Measurements from ENCODE around the gene FSIP1. TPM values are rescaled to one million over a fixed set of nuclear protein-coding genes. Genes with fewer than 3 reads are reported as not detected.

Gene FSIP1
- total RNA-seq, 1 donor from 2014 or later: 0.46 TPM

DNA sequence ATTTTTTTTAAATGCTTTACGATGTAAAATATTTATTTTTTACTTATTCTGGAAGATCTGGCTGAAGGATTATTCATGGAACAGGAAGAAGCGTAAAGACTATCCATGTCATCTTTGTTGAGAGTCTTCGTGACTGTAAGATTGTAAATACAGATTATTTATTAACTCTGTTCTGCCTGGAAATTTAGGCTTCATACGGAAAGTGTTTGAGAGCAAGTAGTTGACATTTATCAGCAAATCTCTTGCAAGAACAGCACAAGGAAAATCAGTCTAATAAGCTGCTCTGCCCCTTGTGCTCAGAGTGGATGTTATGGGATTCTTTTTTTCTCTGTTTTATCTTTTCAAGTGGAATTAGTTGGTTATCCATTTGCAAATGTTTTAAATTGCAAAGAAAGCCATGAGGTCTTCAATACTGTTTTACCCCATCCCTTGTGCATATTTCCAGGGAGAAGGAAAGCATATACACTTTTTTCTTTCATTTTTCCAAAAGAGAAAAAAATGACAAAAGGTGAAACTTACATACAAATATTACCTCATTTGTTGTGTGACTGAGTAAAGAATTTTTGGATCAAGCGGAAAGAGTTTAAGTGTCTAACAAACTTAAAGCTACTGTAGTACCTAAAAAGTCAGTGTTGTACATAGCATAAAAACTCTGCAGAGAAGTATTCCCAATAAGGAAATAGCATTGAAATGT, 186.1 kb downstream of the FSIP1 start:
- DNase-seq (ENCODE audit: low read depth, low spot score): peak; percentile 53

DNA sequence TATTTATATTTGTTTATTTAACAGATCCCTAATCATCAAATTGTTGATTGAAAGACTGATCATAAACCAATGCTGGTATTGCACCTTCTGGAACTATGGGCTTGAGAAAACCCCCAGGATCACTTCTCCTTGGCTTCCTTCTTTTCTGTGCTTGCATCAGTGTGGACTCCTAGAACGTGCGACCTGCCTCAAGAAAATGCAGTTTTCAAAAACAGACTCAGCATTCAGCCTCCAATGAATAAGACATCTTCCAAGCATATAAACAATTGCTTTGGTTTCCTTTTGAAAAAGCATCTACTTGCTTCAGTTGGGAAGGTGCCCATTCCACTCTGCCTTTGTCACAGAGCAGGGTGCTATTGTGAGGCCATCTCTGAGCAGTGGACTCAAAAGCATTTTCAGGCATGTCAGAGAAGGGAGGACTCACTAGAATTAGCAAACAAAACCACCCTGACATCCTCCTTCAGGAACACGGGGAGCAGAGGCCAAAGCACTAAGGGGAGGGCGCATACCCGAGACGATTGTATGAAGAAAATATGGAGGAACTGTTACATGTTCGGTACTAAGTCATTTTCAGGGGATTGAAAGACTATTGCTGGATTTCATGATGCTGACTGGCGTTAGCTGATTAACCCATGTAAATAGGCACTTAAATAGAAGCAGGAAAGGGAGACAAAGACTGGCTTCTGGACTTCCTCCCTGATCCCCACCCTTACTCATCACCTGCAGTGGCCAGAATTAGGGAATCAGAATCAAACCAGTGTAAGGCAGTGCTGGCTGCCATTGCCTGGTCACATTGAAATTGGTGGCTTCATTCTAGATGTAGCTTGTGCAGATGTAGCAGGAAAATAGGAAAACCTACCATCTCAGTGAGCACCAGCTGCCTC, 187.1 kb downstream of the FSIP1 start:
- peak; percentile 51 for DNase-seq (ENCODE audit: low read depth, low spot score)

DNA sequence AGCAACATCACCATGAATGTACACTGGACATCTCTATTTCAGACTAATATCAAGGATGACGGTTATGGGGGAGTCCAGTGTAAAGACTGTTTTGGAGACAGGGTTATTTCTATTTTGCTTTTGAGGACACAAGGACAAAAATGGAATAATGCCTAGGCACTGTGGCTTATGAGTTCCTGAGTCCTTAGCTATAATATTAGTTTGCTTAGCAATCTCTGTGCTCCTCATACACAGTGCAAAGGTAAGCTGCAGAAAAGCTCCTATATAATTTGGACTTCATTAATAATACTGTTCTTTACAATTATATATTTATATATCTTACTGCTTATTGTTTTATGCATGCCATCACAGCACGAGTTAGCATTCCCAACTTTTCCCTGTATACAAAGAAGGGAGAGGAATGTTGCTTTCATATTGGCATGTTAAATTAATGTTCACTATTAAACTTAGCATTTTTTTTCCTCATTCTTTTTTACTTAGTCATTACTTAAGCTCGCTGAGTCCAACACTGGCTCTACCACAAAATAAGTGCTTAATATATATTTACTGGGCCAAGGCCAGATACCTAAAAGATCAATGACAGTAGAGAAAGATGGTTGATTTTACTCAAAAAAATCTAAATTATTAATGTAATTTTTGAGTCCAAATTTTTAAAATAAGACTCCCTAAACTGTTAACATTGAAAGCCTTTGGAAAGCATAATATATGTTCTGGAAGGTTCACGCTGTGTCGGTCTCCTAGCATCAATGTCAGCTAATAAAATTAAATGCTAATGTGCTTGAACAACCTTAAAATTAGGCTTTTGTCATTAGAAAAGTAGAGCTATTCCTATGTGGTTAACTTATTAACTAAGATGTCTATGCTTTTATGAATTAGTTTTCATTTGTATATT, 187.9 kb downstream of the FSIP1 start:
- peak; percentile 10 for DNase-seq (ENCODE audit: low read depth, low spot score)

DNA sequence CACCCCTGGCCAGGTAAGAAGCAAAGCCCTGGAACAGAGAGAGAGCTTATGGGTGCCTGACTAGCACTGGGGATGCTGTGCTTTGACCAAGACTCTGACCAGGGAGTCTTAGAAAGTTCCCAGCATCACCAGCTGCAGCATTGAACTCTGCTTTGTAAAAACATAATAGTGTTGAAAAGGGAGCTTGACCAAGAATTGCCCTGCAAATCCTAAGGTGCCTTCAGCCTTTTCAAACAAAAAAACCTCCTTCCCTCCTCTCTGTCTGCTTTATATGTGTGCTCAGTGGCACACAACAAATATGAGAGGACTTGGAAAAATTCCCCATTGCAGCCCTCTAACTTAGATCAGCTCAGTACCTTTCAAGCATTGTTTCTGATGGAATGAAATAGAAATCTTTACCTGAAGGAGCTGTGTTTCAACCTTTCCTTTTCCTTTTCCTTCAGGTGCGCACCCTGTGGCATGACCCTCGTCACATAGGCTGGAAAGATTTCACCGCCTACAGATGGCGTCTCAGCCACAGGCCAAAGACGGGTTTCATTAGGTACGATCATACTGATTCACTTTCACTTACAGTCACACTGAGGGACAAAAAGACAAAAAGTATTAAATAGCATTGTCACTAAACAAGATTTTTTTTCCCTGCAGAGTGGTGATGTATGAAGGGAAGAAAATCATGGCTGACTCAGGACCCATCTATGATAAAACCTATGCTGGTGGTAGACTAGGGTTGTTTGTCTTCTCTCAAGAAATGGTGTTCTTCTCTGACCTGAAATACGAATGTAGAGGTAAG, 188.8 kb downstream of the FSIP1 start:
- peak; percentile 15 for DNase-seq (ENCODE audit: low read depth, low spot score)

DNA sequence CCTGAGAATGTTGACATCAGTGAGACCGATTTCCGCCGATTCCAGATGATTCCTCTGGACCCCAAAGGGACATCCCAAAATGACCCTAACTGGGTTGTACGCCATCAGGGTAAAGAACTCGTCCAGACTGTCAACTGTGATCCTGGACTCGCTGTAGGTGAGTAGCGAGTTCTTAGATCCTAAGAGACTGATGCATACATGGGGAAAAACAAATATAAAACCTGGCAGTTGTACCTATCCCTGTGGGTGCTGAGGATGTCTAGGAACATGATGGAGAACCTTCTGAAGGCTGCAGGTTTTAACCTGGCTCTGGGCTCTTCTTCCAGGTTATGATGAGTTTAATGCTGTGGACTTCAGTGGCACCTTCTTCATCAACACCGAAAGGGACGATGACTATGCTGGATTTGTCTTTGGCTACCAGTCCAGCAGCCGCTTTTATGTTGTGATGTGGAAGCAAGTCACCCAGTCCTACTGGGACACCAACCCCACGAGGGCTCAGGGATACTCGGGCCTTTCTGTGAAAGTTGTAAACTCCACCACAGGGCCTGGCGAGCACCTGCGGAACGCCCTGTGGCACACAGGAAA, 189.5 kb downstream of the FSIP1 start:
- DNase-seq (ENCODE audit: low read depth, low spot score): peak; percentile 11

DNA sequence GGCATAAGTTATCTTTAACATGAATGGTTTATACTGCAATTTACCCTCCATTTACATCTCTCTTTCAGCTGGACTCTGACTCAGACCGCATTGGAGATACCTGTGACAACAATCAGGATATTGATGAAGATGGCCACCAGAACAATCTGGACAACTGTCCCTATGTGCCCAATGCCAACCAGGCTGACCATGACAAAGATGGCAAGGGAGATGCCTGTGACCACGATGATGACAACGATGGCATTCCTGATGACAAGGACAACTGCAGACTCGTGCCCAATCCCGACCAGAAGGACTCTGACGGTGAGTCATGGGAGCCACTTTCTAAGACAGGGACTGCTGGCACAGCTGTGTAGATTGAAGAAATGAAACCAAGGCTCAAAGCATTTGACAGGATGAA, 190.1 kb downstream of the FSIP1 start:
- DNase-seq (ENCODE audit: low read depth, low spot score): peak; percentile 29

DNA sequence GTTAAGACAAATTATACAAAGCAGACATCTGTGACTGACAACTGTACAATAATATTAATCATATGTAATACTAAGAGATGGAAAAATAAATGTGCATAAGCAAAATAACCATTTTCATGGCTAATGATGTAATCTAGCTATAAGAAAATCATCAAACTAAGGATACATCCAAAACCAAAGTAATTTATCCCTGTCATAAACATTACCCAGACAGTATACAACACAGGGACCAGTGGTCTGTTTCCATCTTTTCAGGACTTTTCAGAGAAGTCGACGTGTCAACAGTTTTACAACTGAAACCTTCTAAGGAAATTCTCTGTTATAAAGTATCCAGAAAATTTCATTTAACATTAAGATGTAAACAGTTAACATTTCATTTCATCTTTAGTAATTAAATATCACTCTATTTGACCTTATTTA, 190.7 kb downstream of the FSIP1 start:
- DNase-seq (ENCODE audit: low read depth, low spot score): peak; percentile 15

DNA sequence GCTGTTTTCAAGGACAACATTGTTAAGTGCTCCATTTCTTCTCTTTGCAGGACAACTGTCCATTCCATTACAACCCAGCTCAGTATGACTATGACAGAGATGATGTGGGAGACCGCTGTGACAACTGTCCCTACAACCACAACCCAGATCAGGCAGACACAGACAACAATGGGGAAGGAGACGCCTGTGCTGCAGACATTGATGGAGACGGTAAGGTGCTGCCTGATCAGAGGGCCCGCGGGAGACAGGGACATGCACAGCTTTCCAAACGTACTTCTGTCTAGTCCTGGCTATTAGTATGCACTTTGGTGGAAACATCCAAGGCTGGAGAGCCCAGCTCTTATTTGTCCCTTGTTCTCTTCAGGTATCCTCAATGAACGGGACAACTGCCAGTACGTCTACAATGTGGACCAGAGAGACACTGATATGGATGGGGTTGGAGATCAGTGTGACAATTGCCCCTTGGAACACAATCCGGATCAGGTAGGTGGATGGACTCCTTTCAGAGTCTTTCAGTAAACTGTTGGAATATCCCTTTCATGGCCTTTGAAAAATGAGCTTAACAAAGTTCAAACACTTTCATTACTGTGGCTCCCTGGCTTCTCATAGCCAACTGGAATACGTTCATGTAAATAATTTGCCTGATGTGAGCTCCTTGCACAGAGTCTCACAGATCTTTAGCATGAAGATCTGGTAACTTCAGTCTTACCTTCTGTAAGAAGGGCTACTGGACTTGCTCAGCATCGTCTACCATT, 191.3 kb downstream of the FSIP1 start:
- DNase-seq (ENCODE audit: low read depth, low spot score): peak; percentile 26

DNA sequence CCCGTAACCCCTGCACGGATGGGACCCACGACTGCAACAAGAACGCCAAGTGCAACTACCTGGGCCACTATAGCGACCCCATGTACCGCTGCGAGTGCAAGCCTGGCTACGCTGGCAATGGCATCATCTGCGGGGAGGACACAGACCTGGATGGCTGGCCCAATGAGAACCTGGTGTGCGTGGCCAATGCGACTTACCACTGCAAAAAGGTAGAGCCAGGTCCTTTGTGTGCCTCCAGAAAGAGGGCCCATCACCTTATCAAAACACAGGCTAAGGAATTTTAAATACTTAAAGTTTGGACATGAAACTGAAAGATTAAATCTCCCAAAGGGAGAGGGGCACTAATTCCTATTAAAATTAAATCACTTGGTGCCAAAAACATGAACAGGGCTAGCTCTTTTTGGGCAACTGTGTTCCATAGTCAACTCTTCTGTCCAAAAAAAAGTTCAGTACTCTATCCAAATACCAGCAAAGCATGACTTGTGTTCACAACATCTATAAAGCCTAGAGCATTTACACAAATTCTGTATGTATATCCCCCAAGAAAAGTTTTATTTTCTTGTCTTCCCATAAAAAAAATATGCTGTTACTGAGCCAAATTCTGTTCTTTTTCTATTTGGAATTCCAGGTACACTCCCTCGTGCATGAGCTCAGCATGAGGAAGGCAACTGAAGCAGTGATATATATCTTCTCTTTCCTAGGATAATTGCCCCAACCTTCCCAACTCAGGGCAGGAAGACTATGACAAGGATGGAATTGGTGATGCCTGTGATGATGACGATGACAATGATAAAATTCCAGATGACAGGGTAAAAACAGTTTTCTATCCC, 192.6 kb downstream of the FSIP1 start:
- DNase-seq (ENCODE audit: low read depth, low spot score): peak; percentile 13

DNA sequence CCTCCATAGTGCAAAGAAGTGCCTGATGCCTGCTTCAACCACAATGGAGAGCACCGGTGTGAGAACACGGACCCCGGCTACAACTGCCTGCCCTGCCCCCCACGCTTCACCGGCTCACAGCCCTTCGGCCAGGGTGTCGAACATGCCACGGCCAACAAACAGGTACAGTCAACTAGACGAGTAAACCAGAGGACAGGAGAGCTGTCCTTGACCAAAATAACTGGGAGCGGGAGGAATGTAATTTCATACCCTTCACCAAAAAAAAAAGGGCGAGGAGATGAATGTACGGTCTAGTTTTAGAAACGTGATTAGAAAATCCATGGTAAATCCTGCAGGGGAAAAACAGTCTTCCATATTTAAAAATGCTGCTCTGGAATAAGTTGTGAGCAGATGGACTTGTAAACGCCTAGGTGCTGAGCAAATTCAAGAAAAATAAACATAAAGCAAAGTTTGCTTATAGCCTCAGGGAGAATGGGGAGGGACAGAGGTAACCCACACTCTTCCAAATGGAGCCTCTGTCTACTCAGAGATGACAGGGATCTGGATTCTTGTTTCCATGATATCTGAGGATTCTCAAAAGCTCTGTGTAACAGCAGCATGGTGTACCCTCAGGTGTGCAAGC, 193.3 kb downstream of the FSIP1 start:
- DNase-seq (ENCODE audit: low read depth, low spot score): peak; percentile 19

DNA sequence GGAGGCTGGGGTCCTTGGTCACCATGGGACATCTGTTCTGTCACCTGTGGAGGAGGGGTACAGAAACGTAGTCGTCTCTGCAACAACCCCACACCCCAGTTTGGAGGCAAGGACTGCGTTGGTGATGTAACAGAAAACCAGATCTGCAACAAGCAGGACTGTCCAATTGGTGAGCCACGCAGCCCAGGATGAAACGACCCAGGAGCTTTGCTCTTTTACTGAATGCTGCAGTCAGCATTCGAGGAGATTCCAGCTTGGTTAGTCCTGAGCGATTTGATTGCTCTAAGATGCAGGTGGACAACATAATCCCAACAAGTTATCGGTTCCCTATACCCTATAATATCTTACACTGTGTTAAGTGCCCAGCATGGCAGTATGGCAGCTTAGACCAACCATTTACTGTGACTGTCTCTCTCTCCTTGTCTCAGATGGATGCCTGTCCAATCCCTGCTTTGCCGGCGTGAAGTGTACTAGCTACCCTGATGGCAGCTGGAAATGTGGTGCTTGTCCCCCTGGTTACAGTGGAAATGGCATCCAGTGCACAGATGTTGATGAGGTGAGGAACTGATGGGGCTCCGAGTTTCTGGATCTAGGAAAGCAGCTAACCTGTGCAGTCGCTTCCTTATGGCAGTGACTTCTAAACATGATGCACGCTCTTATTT, 194.0 kb downstream of the FSIP1 start:
- DNase-seq (ENCODE audit: low read depth, low spot score): peak; percentile 39

DNA sequence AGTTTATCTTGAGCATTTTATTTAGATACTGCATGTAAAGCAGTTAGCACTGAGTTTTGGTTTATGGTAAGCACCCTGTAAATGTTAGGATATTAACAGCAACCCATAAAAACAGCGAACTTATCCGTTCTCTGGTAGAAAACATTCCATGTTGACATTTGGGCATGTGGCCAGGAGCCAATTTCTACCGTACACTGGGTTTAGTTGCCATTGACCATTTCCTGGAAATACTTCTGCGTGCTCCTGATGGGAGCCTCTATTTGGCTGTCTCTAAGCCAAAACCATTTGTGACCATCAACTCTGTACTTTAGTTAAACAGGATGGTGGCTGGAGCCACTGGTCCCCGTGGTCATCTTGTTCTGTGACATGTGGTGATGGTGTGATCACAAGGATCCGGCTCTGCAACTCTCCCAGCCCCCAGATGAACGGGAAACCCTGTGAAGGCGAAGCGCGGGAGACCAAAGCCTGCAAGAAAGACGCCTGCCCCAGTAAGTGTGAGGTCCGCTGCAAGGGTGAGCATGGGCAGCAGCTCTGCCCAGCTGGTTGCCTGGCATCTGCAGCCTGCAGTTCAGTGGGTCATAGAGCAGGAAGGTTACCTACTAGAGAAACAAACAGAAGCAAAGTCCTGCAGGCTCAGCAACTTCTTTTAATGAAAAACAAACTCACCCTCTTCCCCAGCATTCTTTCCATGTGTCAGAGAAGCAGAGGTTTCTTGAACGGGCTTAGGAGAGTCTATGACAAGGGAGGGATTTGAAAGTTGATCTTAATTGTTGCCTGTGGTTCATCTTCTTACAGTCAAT, 194.7 kb downstream of the FSIP1 start:
- peak; percentile 47 for DNase-seq (ENCODE audit: low read depth, low spot score)

DNA sequence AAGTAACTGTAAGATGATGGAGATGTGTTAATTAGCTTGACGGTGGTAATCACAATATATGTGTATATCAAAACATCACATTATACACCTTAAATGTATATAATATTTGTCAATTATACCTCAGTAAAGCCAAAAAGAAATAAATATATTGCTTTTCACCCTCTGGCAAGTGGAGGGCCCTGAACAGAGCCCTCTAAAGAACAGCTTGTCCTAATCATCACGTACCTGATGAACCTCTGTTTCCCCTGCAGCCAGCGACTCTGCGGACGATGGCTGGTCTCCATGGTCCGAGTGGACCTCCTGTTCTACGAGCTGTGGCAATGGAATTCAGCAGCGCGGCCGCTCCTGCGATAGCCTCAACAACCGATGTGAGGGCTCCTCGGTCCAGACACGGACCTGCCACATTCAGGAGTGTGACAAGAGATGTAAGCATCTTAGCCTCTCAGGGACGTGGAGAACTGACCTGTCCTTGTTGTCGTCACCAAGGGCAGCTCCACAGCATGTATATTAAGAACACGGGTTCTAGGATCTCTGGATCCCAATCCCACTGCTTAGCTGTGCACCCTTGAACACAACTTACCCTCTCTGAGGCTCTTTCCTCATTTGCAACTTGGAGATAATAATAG, 195.4 kb downstream of the FSIP1 start:
- peak; percentile 36 for DNase-seq (ENCODE audit: low read depth, low spot score)

DNA sequence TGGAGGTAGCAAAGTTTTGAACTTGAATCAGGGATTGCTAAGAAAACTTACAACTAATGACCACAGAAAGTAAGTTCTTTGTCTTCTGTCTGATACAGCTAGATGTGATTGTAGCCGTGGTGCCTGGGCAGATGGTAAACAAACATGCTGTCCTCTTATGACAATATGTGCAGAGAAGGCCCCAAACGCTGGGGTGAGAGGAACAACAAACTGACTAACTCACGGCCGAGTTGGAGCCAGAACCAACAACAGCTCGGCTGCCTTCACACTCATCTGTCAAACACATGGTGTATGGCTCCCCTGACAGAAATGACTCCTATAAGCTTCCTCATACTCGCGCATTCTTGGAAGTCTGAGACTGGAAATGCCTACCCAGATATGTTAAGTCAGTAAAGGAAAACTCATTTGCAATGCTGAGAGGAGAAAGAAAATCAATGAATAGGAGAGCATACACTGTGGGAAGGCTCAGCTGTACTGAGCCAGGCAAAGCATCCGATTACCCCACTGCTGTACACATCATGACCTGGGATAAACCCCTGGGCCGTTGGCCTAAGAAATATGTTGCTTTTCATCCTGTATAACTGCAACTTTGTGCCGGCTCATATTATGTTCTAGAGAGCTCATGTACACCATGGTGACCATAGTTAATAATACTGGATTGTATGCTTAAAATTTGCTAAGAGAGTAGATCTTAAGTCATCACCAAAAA, 196.1 kb downstream of the FSIP1 start:
- peak; percentile 43 for DNase-seq (ENCODE audit: low read depth, low spot score)

DNA sequence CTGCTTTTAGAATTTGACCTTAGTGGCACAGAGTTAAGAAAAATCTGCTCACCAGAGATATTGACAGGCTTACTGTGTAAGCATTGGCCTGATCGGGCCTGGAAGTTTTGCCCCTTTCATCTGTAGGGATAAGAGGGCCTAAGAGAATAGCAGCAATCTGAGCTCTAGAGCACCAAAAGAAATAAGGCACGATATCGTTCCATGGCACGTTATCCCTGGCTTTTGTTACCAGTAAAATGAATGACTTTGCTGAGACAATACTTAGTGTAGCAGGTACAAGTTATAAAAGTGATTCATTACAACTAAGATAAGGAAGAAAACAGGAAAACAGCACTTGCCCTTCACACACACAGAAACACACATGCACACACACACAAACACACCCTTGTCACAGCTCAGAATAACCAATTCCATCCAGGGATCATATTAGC, 196.8 kb downstream of the FSIP1 start:
- peak; percentile 15 for DNase-seq (ENCODE audit: low read depth, low spot score)

DNA sequence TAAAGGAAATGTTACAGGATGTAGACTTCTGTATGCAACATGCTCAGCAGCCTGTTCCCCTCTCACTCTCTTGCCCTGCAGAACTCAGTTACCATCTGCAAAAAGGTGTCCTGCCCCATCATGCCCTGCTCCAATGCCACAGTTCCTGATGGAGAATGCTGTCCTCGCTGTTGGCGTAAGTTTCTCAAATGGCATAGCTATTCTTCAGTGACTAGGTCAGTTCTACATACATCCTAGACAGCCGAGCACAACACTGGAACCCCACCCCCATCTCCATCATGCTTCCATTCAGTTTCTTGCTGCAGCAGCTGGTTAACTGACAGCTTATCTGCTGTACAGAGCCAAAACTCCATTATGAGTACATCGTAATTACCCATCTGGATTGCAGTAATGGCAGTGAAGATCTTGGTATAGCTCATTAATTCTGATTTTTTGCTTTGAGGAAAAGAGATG, 197.2 kb downstream of the FSIP1 start:
- peak; percentile 11 for DNase-seq (ENCODE audit: low read depth, low spot score)

All from pulmonary artery endothelial cell (primary cell).